SK-N-MC (cell line): Measurements from ENCODE around the gene PPP1CC.

Source experiments
- DNase-seq: peaks from one replicate; pipeline ENCODE4 v3.0.0-alpha.2; 2011; ENCODE audit warnings: low read depth, low spot score
- H3K27ac ChIP-seq: fragments of 200-600 bp; sonication (generic); 2 replicates; pipeline ENCODE4 v1.5.1; 2016; ENCODE audit warnings: mixed run types
- H3K36me3 ChIP-seq: fragments of 200-600 bp; sonication (generic); 2 replicates; pipeline ENCODE4 v1.6.1; 2017; ENCODE audit warnings: antibody characterized with exemption, low read length, mixed read lengths; ENCODE audit not compliant: insufficient read depth
- H3K4me3 ChIP-seq: fragments of 200-600 bp; sonication (generic); 2 replicates; pipeline ENCODE4 v1.5.1; 2016
- H3K9ac ChIP-seq: fragments of 200-600 bp; sonication (generic); 2 replicates; pipeline ENCODE4 v1.8.0; 2017; ENCODE audit warnings: mixed run types, mixed read lengths; ENCODE audit not compliant: insufficient read length
- H3K9me3 ChIP-seq: fragments of 200-600 bp; sonication (generic); 2 replicates; pipeline ENCODE4 v1.6.1; 2017; ENCODE audit warnings: low read depth, mild to moderate bottlenecking, antibody characterized with exemption, low read length, moderate library complexity, mixed read lengths
- EZH2 ChIP-seq: fragments of 200-600 bp; sonication (generic); IDR thresholded peaks from one replicate; pipeline ENCODE4 v1.6.1; 2017; ENCODE audit warnings: antibody characterized with exemption
- FOXP2 ChIP-seq: optimal IDR thresholded peaks from 2 replicates; pipeline ENCODE3; 2011; ENCODE audit warnings: mild to moderate bottlenecking, moderate library complexity; ENCODE audit not compliant: insufficient read depth; ENCODE audit errors: extremely low read length, control extremely low read depth
- POLR2AphosphoS5 ChIP-seq: IDR thresholded peaks from 2 replicates; pipeline ENCODE4 v1.6.1; 2012; ENCODE audit warnings: mild to moderate bottlenecking, low read depth, low read length, borderline replicate concordance

Gene PPP1CC

DNA sequence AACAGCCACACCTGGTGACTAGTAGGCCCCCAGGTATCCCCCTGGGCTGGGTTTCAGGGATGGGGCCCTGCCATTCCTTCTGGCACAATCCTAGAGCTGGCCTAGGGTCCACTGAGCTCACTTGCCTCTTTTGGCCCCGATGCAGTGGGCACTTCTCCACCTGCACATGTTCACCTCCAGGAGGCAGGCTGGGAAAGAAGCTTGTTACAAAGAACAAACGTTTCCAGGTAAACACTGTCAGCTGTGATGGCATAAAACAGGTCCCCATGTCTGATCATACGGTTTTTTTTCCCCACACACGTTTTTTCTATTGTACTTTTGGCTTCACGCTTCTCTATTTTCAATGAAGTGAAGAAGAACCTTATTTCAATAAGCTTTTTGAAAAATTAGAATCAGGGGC, 37.9 kb downstream of the PPP1CC start:
- Histone ChIP-seq H3K27ac (no peak overlapping the region), H3K9ac (no peak overlapping the region), H3K4me3 (no peak overlapping the region), H3K36me3 (no peaks in the 10 kb centered on the region), H3K9me3 (no peaks in the 10 kb centered on the region)
- no peak for TF ChIP-seq FOXP2
- no peak for TF ChIP-seq EZH2
- TF ChIP-seq POLR2AphosphoS5 = no peak
- DNase-seq = no peak

GRCh38 chr12:110704231-110704630, 38.5 kb downstream of the PPP1CC start:
- no peaks in the 10 kb centered on the region for H3K36me3 ChIP-seq
- H3K9me3 ChIP-seq = no peaks in the 10 kb centered on the region
- no peak overlapping the region for H3K9ac ChIP-seq
- TF ChIP-seq FOXP2 = no peak
- TF ChIP-seq POLR2AphosphoS5 = no peak
- no peak for TF ChIP-seq EZH2
- no peak overlapping the region for H3K27ac ChIP-seq
- no peak for DNase-seq
- H3K4me3 ChIP-seq = no peak overlapping the region

DNA sequence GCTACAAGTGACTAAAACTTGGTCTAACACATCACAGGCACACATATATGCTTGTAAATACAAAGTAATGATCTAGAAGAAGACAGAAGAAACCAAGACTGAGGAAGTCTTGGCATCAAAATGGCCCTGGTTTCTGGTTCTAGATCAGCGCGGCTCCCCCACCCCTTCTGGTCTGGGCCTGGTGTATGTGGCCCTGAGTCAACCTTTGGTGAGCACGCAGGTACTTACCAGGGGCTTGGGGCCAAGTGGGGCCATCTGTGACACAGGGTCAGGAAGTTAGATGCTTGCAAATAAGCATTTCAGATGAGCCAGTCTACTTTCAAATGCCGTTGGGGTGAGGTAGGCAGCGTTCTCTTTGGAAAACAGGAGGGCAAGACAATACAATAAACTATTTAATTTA, 40.6 kb downstream of the PPP1CC start:
- Histone ChIP-seq H3K9me3 (no peaks in the 10 kb centered on the region), H3K4me3 (no peak overlapping the region), H3K36me3 (no peaks in the 10 kb centered on the region), H3K9ac (no peak overlapping the region), H3K27ac (no peak overlapping the region)
- TF ChIP-seq POLR2AphosphoS5 = no peak
- TF ChIP-seq EZH2 = no peak
- no peak for TF ChIP-seq FOXP2
- DNase-seq = no peak

DNA sequence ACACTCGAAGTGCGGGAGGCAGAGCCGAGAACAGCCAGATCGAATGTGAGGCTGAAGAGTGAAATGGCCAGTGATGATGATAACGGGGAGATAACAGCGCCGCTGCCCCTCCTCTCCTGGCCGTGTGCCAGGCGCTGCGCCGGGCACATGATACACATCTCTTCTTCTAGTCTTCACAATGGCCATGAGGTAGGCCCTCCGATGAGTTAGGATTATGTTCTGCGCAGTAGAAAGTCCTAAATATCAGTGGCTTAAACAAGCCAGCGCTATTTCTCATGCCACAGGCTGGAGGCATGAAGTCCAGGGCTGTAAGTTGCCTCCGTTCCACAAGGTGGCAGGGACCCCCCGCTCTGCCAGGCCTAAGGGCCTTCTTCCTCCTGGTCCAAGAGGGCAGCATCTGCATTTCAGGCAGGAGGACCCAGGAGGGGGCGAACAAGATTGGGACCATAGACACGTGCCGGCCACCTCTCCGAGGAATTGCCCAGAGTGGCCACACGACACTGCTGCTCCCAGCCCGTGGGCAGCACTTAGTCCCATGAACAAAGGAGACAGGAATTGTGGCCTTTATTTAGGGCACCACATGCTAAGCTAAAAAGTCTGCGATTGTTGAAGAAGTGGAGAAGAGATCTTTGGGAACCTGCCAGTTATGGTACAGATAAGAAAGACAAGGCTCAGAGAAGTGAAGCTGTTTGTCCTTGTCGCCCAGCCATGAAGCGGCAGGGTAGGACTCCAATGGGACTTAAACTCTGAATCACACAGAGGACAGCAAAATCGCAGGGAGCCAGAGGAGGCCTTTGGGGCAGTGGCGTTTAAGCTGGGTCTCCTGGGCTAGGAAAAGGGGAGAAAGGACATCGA, 42.9 kb downstream of the PPP1CC start:
- H3K27ac ChIP-seq = no peak overlapping the region
- TF ChIP-seq POLR2AphosphoS5 = no peak
- H3K9ac ChIP-seq = no peak overlapping the region
- H3K4me3 ChIP-seq = no peak overlapping the region
- no peaks in the 10 kb centered on the region for H3K9me3 ChIP-seq
- no peak for DNase-seq
- H3K36me3 ChIP-seq = no peaks in the 10 kb centered on the region

DNA sequence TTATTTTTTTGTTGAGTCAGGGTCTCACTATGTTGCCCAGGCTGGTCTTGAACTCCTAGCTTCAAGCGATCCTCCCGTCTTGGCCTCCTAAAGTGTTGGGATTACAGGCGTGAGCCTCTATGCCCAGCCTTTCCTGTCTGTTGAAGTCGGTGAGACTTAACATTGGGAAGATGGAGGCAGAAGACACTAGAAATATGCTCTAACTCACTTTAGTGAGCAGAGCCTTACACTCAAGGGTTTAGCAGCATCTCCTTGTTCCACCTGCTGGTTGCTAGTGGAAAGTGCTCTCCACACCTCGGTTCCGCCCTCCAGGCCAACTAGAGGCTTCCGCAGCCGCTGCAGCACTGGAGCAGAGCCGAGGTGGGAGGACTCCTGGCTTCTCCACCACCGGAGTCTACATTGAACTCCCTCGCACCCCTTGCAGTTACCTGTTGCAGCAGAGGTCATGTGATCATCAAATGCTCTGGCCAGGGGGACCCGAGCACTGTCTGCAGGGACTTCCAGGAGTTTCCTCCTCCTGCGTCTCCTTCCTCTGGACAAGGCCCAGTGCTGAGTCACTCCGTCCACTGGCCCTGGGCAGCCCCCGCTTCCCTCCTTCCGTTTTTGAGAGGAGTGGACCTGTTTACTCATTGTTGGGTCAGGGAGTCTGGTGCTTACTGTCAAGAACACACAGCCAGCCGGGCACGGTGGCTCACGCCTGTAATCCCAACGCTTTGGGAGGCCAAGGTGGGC, 44.4 kb downstream of the PPP1CC start:
- Histone ChIP-seq H3K27ac (no peak overlapping the region), H3K4me3 (no peak overlapping the region), H3K36me3 (no peaks in the 10 kb centered on the region), H3K9me3 (no peaks in the 10 kb centered on the region), H3K9ac (no peak overlapping the region)
- peak; percentile 16 for DNase-seq
- no peak for TF ChIP-seq EZH2
- no peak for TF ChIP-seq FOXP2

DNA sequence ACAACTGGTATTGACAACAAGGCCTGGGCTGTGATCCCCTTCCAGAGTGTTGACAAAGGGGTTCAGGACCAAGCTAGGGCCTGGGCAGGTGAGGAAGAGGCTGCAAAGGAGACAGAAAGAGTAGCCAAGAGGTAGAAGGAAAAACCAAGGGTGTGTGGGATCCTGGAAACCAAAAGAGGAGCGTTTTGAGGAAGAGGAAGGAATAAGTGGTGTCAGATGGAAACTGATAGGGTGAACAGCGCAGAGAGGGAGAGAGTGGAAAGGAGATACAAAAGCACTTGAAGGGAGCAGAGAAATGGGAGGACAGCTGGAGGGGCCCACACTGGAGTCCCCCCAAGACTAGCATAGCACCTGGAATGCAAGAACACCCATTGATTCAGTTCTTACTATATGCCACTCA, 45.5 kb downstream of the PPP1CC start:
- no peak for TF ChIP-seq POLR2AphosphoS5
- no peak for TF ChIP-seq EZH2
- TF ChIP-seq FOXP2 = no peak
- Histone ChIP-seq H3K36me3 (no peaks in the 10 kb centered on the region), H3K9ac (no peak overlapping the region), H3K9me3 (no peaks in the 10 kb centered on the region), H3K4me3 (no peak overlapping the region), H3K27ac (no peak overlapping the region)
- no peak for DNase-seq

DNA sequence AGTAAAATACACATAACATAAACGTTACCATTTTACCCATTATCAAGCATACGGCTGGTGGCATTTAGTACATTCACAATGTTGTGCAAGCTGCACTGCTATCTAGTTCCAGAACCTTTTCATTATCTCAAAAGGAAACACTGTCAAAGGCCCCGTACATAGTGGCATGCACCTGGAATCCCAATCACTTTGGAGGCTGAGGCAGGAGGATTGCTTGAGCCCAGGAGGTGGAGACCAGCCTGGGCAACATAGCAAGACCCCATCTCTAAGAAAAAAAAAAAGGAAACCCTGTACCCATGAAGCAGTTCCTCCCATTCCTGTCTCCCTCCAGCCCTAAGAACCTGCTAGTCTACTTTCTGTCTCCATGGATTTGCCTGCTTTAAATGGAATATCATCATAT, 46.4 kb downstream of the PPP1CC start:
- no peak for DNase-seq
- no peak overlapping the region for H3K9ac ChIP-seq
- H3K36me3 ChIP-seq = no peaks in the 10 kb centered on the region
- H3K27ac ChIP-seq = no peak overlapping the region
- no peaks in the 10 kb centered on the region for H3K9me3 ChIP-seq
- TF ChIP-seq EZH2 = no peak
- TF ChIP-seq POLR2AphosphoS5 = no peak
- no peak for TF ChIP-seq FOXP2
- no peak overlapping the region for H3K4me3 ChIP-seq

- H3K9ac ChIP-seq = no peak overlapping the region
- TF ChIP-seq EZH2 (no peak), FOXP2 (no peak), POLR2AphosphoS5 (no peak)
- no peaks in the 10 kb centered on the region for H3K9me3 ChIP-seq
- no peaks in the 10 kb centered on the region for H3K36me3 ChIP-seq
- no peak overlapping the region for H3K4me3 ChIP-seq
- H3K27ac ChIP-seq = no peak overlapping the region
- no peak for DNase-seq
These were observed 48.3 kb downstream of the PPP1CC start for GRCh38 chr12:110694330-110694901.
